Suppressor macrophage treated with lipopolysaccharide for 1 hour (primary cell): ENCODE data around the gene HILPDA.
"Not testable (repeated sequence)": the region's sequence is repeated elsewhere in the genome, so short reads cannot be mapped to it uniquely, and the experiment has no call there.

Experiments
- DNase-seq, 3 donors: peaks; one replicate each; pipeline ENCODE4 v3.0.0-alpha.2; 2020 to 2022

Gene HILPDA

DNA sequence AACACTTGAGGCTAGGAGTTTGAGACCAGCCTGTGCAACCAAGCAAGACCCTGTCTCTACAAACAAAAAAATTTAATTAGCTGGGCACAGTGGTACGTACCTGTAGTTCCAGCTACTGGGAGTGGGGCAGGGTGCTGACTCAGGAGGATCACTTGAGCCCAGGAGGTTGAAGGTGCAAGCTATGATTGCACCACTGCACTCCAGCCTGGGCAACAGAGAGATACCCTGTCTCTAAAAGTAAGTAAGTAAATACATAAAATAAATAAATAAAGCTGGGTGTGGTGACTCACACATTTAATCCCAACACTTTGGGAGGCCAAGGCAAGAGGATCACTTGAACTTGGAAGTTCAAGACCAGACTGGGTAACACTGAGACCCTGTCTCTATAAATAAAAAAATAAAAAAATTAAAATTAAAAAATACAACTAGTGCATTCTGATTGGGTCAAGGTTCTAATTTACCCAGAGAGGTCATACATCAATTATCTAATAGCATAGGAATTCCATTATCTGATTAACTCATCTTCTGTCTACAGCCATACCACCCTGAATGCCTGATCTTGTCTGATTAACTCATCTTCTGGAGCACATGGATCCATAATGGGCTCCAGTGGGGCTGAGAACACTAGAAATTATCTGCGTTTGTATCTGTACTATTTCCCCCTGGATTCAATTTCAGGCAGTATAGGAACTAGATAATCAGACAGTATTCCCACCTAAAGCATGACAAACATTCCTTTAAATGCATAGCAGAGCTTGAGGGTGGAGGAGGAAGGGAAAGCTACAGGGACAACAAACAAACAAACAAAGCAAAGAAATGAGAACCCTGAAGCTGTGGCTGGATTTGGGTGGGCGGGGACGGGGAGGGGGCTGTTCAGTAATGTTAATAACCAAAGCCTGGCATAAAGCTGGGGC lies 21.0 kb upstream of the HILPDA start:
- DNase-seq = no peak

DNA sequence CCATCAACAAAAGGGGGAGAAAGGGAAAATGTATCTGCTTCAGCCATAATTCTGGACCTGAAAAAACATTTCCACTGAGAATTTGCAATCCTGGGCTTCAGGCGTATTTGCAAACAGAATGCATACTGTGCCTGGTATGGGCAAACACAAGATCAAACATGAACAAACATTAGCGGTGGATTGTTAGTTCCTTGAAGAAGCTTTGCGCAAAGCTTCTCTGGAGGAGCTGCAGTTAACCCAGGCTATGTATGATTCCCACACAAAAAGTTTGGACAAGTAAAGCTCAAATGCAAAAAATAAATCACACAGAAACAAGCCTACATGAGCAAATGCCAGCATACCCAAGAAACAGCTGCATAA lies 20.4 kb upstream of the HILPDA start:
- DNase-seq = no peak

DNA sequence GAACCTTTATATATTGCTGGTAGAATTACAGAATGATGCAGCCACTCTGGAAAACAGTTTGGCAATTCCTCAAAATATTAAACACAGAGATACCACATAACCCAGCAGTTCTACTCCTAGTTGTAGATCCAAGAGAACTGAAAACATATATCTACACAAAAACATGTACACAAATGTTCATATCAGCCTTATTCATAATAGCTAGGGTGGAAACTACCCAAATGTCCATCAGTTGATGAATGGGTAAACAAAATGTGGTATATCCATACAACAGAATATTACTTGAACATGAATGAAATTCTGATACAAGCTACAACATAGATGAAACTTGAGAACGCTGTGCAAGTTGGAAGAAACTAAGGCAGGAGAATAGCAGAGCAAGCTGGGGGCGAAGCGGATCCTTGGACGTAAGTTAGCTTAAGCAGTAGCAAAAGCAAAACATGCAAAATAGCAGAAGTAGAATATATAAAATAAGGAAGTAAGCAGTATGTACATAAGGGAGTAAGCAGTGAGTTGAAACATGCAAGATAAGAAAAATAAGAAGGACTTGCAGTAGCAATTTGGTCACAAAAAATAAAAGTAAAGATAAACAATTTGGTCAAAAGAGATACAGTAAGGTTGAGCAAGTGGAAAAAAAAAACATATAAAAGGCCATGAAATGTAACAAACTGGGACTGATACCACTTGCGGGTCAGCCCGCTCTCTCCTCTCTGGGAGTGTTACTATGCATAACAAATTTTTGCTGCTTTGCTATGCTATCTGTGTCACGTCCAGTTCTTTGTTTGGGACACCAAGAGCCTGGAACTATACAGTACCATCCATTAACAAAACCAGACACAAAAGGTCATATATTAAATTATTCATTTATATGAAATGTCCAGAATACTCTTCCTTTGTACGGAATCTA lies 18.0 kb upstream of the HILPDA start:
- peak; percentile 67 to 81 (median 72) for DNase-seq

DNA sequence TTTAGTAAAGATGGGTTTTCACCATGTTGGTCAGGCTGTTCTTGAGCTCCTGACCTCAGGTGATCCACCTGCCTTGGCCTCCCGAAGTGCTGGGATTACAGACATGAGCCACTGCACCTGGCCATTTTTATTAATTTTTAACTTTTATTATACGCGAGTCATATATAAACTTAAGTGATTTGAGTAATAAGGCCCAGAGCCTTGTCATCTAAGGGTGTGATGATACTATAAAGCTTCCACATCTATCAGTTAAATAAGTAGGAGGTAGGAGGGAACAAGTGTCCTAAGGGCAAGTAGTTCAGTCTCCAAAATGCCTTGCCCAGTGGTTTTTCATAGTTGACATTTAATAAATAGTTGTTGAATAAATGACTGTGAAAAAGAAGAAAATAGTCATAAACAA lies 13.3 kb upstream of the HILPDA start:
- no peak for DNase-seq

DNA sequence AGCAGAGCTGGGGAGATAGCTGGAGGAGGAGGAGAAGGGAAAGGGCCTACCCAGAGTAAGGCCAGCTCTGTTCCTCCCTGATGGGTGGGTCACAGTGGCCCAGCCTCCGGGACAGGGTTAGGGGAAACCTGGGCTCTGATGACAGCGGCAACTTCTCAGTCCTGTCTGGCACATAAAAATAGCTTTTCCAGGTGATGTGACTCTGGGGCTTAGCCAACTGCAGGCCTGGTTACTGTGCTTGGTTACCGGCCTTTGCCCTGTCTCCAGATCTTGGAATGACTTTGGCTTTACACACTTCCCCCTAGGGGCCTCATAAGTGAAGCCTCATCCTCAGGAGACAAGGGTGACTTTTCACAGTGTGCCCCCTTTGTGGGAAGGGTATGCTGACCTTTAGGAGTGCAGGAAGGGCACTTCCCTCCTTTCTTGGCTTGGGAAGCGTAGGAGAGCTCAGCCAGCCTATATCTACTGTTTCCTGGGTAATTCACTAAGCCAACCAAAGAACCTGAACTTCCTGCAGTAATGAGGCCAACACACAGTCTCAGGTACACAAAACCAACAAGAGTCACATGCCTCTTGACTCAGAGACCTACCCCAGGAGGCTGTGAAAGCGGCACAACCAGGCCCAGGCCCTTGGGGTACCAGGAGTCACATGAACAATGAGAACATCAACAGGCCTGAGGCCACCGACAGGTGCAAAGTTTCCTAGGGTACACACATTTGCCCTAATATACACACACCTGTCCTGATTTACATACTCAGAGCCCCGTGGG lies 11.7 kb upstream of the HILPDA start:
- DNase-seq = no peak

DNA sequence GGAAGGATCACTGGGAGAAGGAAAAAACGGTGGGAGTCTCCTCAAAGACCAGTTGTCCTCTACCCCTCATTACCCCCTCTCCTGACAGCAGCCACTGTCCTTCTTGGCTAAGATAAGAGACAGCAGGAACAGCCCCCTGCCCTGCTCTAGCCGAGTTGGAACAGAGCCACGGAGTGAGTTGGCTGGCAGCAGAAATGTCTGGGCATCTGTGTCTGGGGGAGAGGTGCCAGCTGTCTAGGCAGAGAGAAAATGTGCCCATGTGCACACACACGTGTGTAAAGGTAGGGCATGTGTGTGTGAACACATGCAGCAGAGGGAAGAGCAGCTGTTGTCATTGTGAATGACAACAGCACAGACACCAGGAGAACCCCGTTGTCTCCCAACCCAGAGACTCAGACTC lies 9.4 kb upstream of the HILPDA start:
- no peak for DNase-seq

DNA sequence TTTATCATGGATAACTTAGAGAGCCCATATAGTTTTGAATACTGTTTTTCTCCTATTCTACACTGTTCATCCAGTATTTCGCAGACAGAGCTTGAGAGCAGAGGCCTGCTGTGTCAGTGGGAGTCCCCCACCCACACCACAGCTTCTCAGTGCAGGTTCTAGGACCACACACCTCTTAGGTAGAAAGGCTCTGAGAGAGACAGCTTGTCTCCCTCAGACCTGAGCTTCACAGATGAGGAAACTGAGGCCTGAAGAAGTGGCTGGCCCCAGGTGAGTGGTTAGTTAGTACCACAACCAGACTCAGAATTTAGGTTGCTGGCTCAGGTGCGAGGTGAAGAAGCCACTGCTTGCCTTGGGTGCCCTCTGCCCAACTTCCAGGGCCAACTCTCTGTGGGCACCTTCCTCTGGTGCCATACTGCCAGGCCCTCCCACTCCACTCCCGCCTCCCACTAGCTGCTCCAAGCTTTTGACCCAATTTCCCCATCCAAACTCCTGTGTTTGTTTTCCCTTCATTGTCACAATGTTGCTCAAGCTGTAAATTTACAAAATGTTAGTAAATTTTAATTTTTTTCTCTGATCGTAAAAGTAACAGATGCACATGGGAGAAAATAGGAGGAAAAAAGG lies 7.6 kb upstream of the HILPDA start:
- peak in 2 of 3 donors; percentile 48 to 55 for DNase-seq

DNA sequence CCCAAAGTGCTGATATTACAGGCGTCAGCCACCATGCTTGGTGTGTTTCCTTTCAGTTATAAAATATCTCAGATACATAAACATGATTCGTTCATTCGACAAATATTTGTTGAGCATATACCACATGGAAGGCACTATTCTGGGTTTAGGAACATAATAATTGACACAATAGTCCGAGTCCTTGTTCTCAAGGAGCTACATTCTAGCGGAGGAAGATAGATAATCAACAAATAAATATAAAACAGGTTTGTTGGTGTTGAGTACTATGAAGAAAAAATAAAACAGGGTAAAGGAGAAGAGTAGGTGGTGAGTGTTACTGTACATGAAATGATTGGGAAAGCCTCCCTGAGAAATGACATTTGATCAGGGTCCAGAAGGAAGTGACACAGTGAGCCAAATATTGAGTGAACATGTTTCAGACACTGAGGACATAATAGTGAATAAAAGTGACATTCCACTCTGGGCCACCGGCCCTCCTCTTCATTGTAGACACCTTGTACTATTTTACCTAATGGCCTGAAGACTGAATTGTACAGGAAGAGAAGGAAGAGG lies 6.9 kb upstream of the HILPDA start:
- peak; percentile 49 to 65 (median 63) for DNase-seq

DNA sequence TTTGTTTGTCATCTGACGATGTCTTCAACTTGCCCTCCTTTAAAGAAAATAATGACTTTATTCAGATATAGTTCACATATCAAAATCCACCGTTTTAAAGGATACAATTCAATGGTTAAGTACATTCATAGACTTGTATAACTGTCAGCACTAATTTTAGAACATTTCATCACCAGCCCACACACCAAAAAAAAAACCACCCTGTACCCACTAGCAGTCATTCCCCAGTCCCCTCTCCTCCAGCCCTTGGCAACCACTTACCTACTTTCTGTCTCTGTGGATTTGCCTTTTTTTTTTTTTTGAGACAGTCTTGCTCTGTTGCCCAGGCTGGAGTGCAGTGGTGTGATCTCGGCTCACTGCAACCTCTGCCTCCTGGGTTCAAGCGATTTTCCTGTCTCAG lies 5.3 kb upstream of the HILPDA start:
- peak; percentile 71 to 81 (median 76) for DNase-seq

DNA sequence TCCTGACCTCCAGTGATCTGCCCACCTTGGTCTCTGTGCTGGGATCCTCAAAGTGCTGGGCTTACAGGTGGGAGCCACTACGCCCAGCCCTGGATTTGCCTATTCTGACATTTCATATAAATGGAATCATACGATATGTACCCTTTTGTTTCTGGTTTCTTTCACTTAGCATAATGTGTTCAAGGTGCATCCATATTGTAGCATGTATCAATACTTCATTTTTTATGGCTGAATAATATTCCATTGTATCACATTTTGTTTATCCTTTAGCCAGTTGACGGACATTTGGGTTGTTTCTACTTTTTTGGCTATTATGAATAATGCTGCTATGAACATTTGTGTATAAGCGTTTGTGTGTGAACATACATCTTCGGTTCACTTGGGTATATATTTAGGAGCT lies 4.8 kb upstream of the HILPDA start:
- DNase-seq = no peak

DNA sequence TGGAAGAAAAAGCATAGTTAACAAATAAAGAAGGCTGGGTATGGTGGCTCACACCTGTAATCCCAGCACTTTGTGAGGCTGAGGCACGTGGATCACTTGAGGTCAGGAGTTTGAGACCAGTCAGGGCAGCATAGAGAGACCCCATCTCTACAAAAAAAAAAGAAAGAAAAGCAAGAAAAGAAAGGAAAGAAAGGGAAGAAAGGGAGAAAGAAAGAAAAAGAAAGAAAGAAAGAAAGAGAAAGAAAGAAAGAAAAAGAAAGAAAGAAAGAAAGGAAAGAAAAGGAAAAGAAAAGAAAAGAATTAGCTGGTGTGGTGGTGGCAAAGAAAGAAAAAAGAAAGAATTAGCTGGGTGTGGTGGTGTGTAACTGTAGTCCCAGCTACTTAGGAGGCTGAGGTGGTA lies 3.1 kb upstream of the HILPDA start:
- DNase-seq = no peak

DNA sequence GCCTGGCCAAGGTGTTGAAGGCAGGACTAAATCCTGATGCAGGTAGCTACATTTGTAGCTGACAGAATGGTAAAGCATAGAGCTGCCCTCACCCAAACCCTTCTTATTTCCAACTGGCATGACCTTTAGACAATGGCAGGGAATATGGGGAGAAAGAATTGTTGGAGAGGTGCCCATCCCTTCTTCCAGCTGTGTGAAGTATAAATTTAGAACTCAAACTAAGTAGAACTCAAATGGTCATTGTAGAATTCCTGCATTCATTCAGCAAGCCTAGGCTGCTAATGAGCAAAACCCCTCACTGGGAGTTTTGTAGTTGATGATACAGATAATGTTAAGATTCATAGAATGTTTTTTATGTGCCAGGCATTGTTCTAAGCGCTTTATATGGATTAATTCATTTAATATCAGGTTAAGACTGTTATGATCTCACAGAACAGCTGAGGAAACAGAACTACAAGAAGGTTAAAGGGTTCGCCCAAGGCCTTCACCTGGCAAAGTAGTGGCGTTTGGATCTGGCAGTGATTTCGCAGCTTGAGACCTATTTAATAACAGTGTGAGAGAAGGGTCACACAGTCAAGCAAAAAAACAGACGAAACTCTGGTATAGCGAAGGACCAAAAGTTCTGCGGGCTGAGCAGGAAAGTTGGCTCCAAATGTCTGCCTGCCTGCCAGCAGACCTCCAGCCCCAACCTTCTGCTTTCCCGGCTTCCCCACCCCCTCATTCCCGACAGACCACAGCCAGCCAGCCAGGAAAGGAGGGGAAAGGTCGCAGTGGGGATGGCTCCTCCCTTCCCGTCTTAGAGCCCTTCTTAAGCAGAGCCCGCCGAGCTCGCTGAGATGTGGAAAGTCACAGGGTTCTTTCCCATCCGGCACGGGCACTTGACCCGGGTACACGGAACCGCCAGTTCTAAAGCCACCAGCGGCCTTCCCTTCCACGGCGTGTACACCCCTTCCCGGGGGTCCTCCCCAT lies 1.6 kb upstream of the HILPDA start:
- DNase-seq = no peak

DNA sequence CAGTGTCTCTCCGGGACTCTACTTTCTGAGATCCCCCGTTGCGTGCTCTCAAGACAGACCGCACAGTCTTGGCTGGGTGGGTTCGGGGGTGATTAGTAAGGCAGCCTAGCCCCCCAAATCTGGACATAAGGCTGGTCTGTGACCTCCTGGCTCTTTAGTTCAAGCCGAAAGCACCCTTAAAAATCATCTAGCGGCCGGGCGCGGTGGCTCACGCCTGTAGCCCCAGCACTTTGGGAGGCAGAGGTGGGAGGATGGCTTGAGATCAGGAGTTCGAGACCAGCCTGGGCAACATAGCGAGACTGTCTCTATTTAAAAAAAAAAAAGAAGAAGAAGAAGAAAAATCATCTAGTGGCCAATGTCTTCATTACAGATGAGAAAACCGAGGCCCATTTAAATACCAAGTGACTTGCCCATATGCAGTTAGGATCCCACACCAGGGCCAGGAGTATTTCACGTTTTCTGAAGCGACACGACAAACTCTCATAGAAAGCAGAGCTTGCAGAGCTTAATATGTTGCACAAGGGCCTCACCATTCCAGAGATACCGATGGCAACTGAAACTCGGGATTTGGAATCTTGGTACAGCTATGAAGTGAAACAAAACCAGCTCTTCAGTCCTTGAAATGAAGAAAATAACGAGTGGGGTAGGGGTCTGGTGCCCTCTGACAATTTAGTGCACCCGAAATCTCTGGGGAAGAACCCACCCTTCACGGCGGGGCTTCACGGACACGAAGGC lies 703 bp upstream of the HILPDA start:
- DNase-seq = peak in 1 of 3 donors; percentile 45

DNA sequence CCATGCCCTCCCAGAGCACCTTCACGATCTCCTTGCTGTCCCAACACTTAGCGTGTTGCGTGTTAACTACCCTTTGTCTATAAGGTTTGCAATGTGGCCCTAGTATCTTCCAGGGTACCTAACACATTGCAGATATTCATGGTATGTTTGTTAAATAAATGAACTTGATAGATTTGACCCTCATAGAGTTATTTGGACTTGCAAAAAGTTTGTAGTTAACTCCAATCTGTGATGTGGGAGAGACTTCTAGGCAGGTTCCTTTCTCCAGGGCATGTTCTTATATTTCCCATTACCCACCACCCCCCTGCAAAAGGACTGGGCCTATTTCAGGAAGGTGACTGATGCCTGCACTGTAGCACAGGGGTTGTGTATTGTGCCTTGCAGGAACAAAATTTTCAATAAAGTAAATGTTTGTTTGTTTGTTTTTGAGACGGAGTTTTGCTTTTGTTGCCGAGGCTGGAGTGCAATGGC lies 612 bp downstream of the HILPDA start:
- DNase-seq = no peak

DNA sequence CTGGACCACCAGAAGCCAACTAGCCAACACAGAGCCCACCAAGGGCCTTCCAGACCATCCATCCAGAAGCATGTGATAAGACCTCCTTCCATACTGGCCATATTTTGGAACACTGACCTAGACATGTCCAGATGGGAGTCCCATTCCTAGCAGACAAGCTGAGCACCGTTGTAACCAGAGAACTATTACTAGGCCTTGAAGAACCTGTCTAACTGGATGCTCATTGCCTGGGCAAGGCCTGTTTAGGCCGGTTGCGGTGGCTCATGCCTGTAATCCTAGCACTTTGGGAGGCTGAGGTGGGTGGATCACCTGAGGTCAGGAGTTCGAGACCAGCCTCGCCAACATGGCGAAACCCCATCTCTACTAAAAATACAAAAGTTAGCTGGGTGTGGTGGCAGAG lies 1.7 kb downstream of the HILPDA start:
- DNase-seq = not testable (repeated sequence)

DNA sequence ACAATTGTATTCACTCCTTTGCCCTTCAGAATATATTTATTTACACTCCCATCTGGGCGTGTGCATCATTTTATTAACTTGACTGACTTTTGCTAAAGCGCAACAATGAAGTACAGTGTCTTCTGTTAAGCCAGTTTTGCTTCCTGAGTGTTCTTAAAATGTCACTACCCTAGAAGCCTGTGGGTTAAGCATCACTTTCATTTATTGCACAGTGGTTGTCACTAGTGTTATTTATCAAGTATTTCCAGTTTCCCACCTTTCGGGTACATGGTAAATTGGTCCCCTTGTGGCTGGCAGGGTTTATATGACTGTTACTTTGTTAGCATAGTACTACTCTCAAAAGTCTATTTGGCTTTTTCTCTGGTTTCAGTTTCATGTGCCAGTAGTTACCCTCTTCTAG lies 3.3 kb downstream of the HILPDA start:
- no peak for DNase-seq

DNA sequence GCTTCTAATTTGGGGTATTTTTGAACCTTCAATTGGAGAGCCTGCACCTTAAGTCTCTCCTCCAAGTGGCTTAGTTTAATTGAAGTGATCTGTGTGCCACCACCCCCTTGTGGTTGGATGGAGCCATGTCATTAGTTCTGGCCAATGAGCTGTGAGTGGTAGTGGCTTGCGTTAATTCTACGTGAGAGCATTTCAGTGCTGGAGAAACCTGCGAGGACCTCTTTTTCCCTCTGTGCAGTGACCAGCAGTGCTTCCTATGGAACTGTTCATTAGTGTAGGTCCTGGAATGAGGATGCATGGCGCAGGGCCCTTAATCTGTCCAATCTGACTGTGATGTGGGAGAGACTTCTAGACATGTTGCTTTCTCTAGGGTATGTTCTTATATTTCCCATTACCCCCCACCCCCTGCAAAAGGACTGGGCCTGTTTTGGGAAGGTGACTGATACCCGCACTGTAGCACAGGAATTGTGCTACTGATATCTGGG lies 3.8 kb downstream of the HILPDA start:
- DNase-seq = peak; percentile 77 to 82 (median 79)

DNA sequence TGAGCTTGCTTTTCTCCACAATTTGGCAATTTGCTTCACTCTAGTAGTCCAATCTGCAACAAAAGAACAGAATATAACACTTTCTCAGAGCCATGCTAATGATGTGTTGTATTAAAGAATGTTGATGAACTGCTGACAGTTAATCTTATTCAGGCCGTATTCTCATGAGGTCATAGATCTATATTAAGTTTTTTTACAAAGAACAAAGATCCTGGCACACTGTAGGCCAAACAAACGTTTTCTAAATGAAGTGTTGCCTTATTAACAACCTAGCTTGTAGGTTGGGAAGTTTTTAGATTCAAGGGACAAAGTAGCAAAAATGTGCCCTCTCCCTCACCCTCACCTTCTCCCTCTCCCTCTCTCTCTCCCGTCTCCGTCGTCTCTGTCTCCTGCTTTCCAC lies 6.8 kb downstream of the HILPDA start:
- DNase-seq = no peak

DNA sequence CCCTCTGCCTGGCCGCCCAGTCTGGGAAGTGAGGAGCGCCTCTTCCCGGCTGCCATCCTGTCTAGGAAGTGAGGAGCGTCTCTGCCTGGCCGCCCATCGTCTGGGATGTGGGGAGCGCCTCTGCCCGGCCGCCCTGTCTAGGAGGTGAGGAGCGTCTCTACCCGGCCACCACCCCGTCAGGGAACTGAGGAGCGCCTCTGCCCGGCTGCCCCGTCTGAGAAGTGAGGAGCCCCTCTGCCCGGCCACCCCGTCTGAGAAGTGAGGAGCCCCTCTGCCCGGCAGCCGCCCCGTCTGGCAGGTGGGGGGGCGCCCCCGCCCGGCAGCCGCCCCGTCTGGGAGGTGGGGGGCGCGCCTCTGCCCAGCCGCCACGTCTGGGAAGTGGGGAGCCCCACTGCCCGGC lies 7.7 kb downstream of the HILPDA start:
- not testable (repeated sequence) for DNase-seq

DNA sequence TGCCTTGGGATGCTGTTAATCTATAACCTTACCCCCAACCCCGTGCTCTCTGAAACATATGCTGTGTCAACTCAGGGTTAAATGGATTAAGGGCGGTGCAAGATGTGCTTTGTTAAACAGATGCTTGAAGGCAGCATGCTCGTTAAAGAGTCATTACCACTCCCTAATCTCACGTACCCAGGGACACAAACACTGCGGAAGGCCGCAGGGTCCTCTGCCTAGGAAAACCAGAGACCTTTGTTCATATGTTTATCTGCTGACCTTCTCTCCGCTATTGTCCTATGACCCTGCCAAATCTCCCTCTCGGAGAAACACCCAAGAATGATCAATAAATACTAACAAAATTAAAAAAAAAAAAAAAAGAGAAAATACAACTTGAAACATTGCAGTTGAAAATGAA lies 8.3 kb downstream of the HILPDA start:
- not testable (repeated sequence) for DNase-seq
